Left kidney (tissue), 2 donors: ENCODE data around the gene FANK1. TPM values are rescaled to one million over a fixed set of nuclear protein-coding genes. Genes with fewer than 3 reads are reported as not detected.

ENCODE experiments used
- DNase-seq: peaks from one replicate; pipeline ENCODE4 v3.0.0-alpha.2; 2013
- polyA plus RNA-seq: library from polyadenylated mRNA; unstranded; fragments of 120-200 nt; gene quantifications from one replicate; pipeline ENCODE4 v1.2.1, GENCODE V29; 2013; ENCODE audit not compliant: insufficient read length

Gene FANK1
- polyA plus RNA-seq, 1 donor = 13.1 TPM

DNA sequence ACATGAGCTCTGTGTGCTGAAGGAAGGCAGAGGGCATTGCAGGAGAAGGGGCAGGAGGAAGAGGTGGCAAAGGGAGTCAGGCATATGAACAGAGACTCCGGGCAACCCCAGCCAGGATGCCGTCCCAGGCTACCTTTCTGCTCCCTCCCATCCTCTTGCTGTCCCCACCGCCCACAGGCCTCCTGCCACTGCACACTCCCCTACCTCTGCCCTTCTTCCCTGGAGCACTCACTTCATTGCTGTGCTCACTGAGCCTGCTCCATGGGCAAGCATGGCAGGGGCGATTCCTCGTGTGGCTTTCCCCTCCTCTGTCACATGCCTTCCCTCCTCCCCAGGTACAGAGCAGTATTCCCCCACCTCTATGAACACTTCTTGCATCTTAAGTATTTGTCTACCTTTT, 93.4 kb downstream of the FANK1 start:
- DNase-seq = no peak

DNA sequence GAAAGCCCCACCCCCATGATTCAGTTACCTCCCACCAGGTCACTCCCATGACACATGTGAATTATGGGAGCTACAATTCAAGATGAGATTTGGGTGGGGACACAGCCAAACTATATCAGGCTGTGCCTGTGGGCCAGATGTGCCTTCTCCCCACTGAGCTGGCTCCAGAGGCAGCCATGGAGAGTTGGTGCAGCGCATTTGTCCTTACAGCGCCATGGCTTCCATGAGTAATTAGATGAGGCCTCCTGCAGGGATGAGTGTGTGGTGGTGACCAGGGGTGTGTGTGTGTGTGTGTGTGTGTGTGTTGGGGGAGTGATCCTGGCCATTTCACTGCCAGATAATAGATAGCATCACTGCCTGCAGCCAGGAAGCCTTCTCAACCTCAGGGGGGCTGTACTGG, 94.6 kb downstream of the FANK1 start:
- DNase-seq = no peak

DNA sequence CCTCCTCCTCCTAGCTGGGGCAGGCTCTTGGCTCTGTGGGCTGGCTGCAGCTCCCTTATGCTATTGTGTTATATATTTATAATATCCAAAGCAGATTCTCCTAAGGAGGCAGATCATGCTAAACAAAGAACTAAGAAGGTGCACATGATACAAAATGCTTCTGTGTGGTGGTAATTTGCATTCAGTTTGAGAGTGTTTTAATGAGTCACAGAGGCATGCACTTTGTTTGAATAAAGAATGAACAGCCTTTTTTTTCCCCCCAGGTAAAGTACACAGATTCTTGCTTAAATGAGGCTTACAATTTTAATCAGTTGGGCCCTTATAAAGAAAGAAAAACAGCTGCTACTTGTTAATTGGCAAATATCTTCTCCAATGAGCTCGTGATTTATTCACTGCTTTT, 95.0 kb downstream of the FANK1 start:
- DNase-seq = no peak

DNA sequence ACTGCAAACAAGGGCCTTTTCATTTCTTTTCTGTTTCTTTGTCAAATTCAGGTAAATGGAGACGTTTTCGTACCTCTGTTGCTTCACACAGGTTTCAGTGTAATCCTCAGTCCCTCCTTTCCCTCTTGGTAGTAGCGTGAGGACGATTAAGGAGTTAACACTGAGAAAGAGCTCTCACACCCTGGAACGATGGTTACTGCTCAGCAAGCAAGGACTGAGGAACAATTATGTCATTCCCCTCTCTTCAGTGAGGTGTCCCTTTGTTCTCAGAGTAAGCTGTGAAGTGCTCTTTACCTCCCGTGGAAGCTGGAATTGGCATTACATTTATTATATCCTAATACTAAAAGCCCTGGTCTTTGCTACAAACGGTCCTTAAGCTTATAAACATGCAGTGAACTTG, 95.9 kb downstream of the FANK1 start:
- DNase-seq = no peak

DNA sequence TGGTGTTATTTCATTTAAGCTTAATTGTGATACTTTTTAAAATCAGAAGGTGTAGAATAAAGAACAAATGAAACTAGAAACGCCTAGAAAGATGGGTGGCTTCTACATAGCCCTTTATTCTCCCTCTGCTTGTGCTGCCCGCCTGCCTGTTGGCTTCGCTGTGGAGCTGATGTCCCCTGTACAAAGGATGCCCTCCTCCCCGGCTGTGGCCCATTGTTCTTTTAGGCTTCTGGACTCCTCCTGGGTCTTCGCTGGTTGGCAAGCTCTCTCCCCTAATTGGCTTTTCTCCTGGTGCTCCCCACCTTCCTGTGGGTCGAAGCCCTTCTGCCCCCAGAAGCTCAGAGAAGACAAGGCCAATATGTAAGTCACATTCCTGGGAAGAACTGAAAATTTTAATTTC, 98.2 kb downstream of the FANK1 start:
- DNase-seq = no peak

DNA sequence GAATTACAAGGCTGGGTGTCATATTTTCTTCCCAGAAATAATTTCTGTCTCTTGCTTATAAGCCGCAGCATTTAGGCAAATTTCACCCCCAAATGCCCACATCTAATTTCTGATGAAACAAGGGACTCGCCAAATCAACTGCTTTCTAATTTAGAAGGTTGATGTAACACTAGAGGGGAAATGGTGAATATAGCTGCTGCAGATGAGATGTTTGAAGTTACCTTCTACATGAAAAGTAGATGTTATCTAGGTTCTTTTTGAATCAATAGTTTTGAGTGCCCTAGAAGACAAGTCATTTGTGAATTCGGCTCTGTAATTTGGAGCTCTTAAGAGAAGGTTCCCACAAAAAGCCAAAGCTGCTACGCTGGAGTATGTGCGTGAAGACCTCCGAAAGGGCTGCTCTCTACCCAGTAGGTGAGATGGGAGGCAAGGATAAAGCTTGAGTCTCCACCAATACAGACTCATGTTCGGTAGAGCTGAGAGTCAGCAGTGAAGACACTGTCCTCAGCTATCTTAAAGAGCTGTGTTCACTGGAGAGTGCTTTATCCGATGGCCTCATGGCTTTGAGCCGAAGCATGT, 99.5 kb downstream of the FANK1 start:
- no peak for DNase-seq

DNA sequence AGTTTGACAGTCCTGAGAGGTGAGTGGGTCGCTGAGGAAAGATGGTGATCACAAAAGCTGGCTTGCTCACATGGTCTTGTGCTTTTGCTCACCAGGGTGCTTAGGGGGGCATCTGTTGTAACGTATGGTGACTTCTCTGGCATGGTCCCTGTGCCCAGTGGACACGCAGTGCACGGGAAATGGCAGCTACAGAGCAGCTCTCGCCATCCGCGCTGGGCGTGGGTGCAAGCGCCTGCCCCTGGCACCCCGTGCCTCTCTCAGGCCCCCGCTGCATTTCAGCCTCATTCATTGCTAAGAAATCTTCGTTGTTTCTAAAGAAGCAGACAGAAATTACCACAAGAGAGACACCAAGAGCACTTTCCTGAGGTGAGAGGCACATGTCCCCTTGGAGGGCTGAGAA, 101.2 kb downstream of the FANK1 start:
- DNase-seq = no peak

DNA sequence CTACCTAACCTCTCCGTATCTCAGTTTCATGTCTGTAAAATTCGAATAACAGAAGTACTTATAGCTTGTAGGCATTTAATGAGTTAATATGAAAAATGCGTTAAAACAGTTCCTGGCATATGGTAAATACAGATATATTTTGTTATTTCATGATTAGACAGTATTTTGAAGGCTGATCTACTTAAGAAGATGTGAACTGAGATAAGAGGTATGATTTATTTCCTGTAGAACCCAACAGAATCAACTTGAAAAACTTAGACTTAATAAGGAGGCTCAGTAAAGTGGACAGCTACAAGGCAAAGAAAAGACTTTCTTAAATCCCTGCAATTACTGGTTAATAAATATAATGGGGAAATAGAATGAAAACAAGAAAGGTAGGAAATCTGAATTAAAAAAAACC, 103.3 kb downstream of the FANK1 start:
- no peak for DNase-seq

DNA sequence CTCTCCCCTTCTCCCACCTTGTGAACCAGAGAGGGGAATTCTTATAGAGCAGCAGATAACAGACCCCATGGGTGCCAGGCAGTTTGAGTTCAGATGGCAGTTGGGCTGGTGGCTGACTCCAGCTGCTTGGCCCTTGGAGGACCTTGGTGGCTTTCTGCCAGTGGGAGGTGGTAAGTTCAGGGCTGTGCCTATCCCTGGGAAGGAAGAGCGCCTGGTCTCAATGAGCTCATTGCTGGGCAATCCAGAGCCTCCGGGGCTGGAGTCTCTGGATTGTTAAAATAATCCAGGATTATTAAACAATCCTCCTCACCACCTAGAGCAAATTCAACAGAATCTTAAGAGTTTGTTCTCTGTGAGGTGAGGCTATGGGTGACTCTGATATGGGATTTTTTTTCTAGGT, 105.2 kb downstream of the FANK1 start:
- DNase-seq = no peak

DNA sequence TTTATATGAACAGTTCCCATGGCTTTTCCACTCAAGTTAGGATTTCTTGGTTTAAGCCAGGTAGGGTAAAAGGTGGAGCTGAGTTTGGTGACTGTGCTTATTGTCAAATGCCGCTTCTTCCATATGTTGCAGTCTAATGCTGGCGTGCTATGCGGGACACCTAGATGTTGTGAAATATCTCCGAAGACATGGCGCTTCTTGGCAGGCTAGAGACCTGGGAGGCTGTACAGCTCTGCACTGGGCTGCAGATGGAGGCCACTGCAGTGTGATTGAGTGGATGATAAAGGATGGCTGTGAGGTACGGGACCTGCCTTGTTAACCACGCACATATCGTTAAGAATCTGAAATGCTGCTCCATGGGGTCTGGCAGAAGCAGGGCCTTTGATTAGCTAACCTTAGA, 108.4 kb downstream of the FANK1 start:
- no peak for DNase-seq

DNA sequence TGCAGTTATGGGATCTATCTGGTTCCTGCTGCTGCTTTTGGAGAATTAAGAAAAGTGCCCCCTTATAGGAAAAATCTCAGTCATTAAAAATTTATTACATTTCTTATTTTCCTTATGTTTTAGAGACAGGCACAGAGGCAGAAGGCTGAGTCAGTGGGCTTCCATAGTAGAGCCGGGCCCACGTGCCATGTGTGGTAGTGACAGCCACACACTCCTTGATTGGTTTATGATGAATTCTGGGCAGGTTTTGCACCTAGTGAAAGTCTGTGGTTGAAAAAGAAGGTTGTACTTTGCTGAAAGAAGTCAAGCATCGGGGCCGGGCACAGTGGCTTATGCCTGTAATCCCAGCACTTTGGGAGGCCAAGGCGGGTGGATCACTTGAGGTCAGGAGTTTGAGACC, 109.9 kb downstream of the FANK1 start:
- DNase-seq = no peak

DNA sequence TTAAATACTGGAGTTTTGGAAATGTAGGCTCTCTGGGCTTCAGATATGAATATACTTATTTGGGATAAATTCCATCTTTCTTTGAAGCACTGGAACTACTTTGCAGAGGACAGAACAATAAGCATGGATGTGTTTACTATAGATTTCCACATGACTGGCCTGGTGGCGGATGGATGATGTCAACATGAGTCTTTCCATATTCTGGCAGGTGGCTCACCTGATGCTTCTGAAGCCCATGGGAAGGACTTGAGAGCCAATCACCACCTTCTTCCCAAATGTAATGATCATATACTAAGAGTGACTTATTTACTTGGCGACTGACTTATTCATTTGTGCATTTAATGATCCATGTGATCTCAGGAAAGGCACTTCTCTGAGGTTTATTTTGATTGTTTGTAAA, 110.5 kb downstream of the FANK1 start:
- no peak for DNase-seq

DNA sequence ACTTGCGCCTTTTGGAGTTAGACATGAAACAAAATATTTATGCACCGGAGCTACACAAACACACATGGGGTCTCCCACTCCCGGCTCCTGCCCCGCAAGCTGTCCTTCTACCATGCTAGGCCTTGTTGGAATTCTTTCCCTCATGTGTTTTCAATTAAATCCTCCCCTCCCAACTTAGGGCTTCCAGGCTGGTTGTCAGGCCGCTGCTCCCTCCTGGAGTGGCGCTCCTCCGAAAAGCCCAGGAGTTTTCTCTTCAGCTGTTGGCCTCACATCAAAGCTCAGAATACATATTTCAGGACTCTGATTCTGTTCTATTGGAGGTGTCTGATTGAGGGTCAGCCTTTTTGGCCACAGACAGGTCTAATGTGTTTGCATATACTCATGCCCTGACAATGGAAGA, 113.3 kb downstream of the FANK1 start:
- no peak for DNase-seq

DNA sequence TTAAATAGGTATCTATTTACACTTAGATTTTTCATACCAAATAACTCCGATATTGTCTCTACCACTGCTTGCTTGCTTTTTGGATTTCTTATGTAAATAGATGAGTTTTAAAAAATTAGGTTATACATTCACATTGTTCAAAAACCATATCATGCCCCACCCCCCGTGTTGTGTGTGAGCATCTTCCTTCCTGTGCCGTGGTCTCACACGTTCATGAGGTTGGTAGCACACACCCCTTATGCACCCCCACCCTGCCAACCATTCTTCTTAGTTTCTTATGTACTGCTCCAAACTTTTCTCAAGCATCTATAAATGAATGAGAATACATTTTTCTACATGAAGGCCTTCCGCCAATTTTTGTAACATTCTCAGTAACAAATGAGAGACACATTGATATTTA, 115.6 kb downstream of the FANK1 start:
- DNase-seq = no peak

DNA sequence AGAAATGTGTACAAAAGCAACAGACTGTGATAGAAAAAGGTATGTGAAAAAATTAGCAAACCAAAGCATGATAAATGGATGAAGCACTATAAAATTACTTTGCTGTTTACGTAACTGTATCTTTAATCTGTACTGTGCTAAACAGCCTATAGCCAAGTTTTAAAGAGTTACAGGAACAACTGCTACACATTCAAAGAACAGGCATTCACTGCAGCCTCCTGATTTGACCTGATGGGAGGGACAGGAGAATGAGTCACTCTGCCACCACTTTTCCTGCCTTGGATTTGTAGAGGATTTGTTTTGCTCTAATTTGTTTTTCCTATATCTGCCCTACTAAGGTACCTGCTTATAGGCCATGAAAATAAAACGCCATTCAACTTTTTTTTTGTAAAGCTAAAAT, 116.1 kb downstream of the FANK1 start:
- DNase-seq = no peak

DNA sequence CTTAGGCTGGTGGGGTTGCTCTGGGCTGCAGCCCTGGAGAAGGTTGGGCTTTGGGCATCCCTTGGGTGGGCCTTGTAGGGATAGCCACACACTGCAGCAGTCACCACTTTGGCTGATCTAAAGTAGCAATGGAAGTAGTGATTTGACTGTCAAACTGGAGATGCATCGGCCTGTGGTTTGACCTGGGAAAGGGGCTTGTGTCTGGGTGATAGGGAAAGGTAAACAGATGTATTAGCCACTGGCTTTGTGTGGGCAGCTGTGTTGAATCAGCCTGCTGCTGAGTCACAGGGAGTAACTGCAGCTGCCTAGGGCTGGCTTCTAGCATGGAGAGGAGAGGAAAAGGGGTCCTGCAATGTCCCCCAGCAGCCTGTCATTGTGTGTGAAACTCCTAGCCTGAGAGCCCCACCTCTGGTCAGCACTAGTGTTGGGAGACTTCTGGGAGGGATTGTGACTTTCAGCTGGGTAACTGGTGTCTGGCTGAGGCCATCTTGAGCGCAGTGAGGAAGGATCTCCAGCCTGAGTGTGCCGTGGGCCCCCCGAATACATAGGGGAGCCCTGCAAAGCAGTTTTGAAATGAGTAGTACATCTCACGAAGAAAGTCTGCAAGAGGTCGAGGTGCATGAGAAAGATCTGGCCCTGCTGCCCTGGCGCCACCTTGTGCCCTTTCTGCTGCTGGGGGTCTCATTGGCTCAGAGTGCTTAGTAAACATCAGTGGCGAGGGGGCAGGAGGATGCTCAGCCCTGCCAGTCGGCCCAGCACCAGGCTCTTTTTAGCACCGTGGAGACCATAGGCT, 117.3 kb downstream of the FANK1 start:
- DNase-seq = no peak

DNA sequence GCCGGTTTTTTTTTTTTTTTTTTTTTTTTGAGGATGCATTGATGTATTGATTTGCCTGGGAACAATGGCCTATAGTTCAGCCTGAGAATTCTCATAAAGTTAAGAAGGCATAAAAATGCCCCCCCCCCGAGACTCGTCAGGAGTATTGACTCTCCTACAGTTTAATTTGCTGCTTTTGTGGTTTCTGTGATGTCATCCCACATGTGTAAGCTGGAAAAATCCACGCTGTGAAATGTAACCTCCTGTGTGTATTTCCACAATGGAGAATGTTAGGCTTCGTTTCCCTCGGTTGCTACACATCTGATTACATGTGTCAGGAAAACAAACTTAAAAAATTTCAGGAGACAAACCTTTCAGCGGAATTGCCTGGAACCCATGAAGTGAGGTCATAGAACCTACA, 117.9 kb downstream of the FANK1 start:
- no peak for DNase-seq

DNA sequence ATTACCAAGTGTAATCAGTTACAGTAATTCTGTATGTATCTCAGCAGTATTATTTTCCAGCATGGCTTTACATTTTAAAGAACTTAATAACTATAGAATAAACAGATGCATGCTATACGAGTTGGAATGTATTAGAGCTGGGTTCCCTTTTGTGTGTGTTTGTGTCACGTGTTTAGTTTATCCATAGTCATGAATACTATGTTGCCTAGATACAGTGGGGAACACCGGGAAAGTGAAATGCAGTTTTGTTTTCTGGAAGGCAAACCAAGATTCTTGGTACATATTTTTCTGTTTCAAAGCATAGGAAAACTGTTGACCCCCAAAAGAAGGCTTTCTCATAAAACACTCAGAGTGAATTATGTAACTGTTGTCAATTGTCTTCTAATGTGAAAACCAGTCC, 119.0 kb downstream of the FANK1 start:
- DNase-seq = no peak

DNA sequence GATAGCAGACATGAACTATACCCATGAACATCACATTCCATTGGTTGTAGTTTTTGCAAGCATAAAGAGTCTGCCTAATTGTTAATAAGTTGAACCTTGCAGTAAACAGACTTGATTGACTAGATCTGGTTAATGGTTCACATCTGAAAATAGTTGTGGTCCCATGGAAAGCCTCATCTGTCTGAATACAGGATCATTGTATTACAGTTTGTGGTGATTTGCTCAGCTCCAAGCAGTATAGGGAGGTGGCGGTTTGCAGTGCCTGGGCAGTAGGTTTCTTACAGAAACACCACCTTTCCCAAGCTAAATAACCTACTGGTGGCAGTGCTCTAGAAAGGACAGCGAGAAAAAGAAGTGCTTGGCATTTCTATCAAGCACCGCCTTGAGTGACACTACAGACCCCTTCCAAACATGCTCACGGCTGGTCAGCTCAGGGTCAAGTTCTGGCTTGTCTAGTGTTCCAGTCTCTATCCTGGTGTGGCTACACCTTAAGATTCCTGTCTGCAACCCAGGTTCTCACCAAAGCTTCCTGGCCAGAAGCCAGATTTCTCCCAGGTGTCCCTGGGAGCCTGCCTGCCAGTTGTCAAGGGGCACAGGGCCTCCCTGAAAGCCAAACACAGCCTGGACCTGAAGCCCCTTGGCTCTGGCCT, 119.9 kb downstream of the FANK1 start:
- no peak for DNase-seq

DNA sequence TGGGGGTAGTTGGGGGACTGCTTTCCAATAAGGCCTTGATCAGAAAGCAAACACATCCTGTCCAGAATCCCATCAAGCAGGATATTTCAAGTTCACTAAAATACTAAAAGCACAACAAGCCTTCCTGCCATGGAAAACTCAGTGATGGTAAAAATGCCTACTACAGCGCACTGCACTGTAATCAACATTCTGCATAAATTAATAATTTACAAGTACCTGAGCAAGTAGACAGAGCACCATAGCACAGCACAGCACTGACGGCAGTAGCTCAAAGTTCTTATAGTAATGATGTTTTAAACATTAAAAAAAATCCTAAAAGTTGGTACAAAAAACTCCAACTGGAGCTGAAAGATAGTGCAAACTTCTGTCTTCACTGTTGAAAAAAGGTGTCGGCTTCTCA, 120.5 kb downstream of the FANK1 start:
- DNase-seq = no peak

DNA sequence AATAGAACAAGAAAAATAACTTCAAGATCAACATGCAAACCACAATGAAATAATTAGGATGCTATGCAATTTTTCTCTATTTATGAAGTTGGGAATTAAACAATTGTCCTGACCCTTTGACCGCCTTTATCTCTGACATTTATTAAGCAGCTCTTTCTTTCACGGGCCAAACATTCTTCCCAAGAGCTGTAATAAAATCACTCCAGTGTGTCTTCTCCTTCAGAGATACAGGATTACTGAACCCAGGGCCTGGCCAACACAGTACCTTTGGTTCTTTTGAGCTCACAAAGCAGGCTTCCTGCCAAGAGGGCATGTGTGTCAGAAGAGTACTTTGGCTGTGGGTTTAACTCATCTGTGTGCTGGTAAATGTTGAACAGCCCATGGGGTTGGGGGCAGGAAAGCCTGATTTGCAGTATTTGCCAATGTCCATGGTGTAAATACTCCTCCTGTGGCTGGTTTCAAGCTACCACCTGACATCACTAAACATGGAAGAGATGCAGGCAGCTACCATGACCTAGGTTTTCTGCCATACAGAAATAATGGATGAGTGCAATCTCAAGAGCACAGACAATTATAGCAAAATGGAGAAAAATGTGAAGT, 121.7 kb downstream of the FANK1 start:
- no peak for DNase-seq

DNA sequence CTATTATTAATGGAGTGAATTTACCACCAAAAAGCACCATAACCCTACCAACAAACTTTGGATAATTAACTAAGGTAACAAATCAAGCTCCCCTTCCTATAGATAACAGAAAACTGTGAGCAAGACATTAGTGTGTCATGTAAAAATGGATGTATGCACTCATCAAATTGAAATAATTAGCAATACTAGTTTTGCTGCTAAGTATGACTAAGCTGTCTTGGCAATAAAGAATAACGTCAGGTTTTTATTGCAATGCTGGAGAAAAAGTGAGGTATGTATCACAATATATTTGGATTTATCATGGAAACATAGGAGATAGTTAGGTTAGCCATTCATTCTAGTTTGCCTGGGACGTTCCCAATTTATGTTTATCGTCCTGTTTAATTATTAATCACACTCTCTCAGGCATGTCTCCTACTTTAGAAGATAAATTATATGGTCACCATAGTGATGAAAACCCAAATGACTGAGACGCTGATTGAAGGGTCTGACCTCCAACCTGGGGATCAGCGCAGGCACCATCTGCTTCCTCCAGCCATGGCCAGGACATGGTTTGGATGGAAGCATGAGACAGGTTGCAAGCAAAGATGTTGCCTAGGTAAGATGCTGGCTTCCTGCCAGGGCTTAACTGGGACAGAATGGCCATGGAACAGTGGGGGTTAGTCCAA, 125.6 kb downstream of the FANK1 start:
- no peak for DNase-seq

DNA sequence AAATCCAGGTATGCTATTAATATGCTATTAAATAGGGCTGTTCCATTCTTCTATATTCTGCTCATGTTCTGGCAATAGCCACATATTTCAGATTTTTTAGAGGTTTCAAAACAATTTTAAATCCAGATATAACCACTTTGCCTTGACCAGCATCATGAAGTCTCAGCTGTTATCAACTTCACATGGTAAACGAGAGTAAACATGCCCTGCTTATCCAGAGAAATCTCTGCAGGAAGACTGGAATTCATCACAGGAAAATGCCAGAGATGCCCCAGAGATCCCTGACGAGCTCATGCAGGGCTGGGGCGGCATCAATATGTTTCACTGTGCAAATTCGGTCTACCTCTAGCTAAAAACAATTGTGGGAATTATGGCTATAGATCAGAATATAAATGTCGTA, 126.5 kb downstream of the FANK1 start:
- no peak for DNase-seq
